K562 (cell line): ENCODE measurements around the gene PPM1N. TPM values are rescaled to one million over a fixed set of nuclear protein-coding genes. Genes with fewer than 3 reads are reported as not detected.

Experiments used
- FOXJ2 ChIP-seq: fragments of 200-800 bp; sonication (Bioruptor generic); IDR thresholded peaks from 2 replicates; pipeline ENCODE4 v1.6.1; 2016; ENCODE audit warnings: missing genetic modification characterization, missing compliant biosample characterization
- HMGN3 ChIP-seq: IDR thresholded peaks from 2 replicates; pipeline ENCODE4 v1.6.1; 2011; ENCODE audit warnings: borderline replicate concordance, low read depth, mild to moderate bottlenecking, mixed read lengths, low read length; ENCODE audit not compliant: insufficient read length; ENCODE audit errors: extremely low read depth
- KAT2B ChIP-seq: IDR thresholded peaks from one replicate; pipeline ENCODE4 v1.6.1; 2012; ENCODE audit warnings: low read depth, mild to moderate bottlenecking, control low read depth, inconsistent platforms, low read length, moderate library complexity
- LCOR ChIP-seq: sonication (generic); formaldehyde crosslinking; IDR thresholded peaks from 2 replicates; pipeline ENCODE4 v1.8.0; 2022; ENCODE audit warnings: mild to moderate bottlenecking, missing genetic modification reagents
- MIER1 ChIP-seq: fragments of 450-650 bp; IDR thresholded peaks from 2 replicates; pipeline ENCODE4 v1.6.1; 2016; ENCODE audit warnings: antibody characterized with exemption, mild to moderate bottlenecking, low read depth
- SMARCA4 ChIP-seq: fragments of 450-650 bp; IDR thresholded peaks from 2 replicates; pipeline ENCODE4 v1.6.1; 2016
- SOX6 ChIP-seq: fragments of 450-650 bp; IDR thresholded peaks from 2 replicates; pipeline ENCODE4 v1.6.1; 2014; ENCODE audit warnings: mild to moderate bottlenecking
- STAT5A ChIP-seq: IDR thresholded peaks from 2 replicates; pipeline ENCODE4 v1.6.1; 2012; ENCODE audit warnings: low read length, inconsistent platforms, borderline replicate concordance
- ZBTB1 ChIP-seq: sonication (generic); formaldehyde crosslinking; IDR thresholded peaks from 2 replicates; pipeline ENCODE4 v1.8.1; 2023; ENCODE audit warnings: missing genetic modification reagents, low read depth, mild to moderate bottlenecking, borderline replicate concordance
- polyA plus RNA-seq, 8 experiments: library from polyadenylated mRNA; depleted of rRNA in 4 of 8; stranded (reverse) in 5 of 8; unstranded in 3 of 8; fragments of >200 nt; fragmentation: Nextera tagmentation in 2 of 8; fragmentation: Illumina TruSeq in 1 of 8; extraction: Ambion mirVana in 2 of 8; extraction: Trizol in 1 of 8; gene quantifications; 2 replicates each; pipeline versions ENCODE4 v1.2.1 to v1.2.3, GENCODE V29; 2011 to 2014; ENCODE audit warnings: inconsistent platforms in 1 of 8, missing spikeins in 1 of 8
- total RNA-seq, 7 experiments: library from RNA; depleted of rRNA in 6 of 7; stranded (reverse); fragments of >200 nt in 6 of 7; fragmentation: Illumina TruSeq in 2 of 7; extraction: Trizol in 2 of 7; gene quantifications; 2 replicates each; pipeline versions ENCODE4 v1.2.1 to v1.2.3, GENCODE V29; 2011 to 2021; ENCODE audit warnings: low replicate concordance in 1 of 7
- TF ChIP-seq, protein P1 (sequence below): fragments of 450-650 bp; formaldehyde crosslinking; IDR thresholded peaks from 2 replicates; pipeline ENCODE4 v1.4.0; 2022; ENCODE audit warnings: missing genetic modification characterization
- TF ChIP-seq, protein P2 (sequence below), 2 experiments: fragments of 450-650 bp in 1 of 2; sonication (generic) in 1 of 2; formaldehyde crosslinking in 1 of 2; IDR thresholded peaks; 2 replicates each; pipeline versions ENCODE4 v1.7.1 to v1.9.0; 2016 to 2022; ENCODE audit warnings: inconsistent platforms in 1 of 2, mild to moderate bottlenecking in 1 of 2, missing genetic modification reagents in 1 of 2
- TF ChIP-seq, protein P3 (sequence below): sonication (generic); formaldehyde crosslinking; IDR thresholded peaks from 2 replicates; pipeline ENCODE4 v1.8.1; 2022; ENCODE audit warnings: missing genetic modification reagents
- TF ChIP-seq, protein P4 (sequence below): fragments of 250-450 bp; sonication (Bioruptor Pico); IDR thresholded peaks from 2 replicates; pipeline ENCODE4 v1.8.0; 2021; ENCODE audit warnings: mild to moderate bottlenecking, moderate library complexity

PPM1N gene
- total and polyA plus RNA-seq, 9 of the 15 experiments (the other 6 are each of a cell fraction or from before 2014, with no cell fraction given) = 4.5 to 15.6 (median 8.7) TPM

DNA sequence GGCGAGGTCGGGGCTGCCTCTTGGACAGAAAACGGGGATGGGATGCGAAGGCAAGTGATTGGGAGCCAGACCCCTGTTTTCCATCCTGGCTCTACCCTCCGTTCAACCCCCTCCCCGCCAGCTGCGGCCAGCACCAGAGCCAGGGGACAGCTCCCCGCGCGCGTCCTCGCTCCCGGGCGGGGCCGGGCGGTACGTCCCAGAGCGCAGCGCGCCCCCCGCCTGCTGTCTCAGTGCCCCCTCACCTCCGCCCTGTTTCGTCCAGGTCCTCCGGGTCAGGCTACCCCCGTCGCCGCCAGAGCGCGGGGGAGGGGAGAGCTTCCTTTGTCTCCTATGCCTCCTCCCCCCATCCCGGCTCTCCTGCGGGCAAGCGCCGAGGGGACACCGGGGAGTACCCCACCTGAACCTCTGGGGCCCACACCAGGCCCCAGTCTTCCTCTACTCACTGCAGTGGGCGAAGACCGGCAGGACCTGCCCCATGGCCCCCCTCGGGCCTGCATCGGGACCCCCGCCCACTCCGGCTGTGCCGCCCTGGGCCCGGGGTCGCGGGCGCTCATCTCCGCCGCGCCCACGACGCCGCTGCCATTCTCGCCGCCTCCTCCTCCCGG is 1.8 kb upstream of the PPM1N start (continued):
- TF ChIP-seq, protein P1, sequence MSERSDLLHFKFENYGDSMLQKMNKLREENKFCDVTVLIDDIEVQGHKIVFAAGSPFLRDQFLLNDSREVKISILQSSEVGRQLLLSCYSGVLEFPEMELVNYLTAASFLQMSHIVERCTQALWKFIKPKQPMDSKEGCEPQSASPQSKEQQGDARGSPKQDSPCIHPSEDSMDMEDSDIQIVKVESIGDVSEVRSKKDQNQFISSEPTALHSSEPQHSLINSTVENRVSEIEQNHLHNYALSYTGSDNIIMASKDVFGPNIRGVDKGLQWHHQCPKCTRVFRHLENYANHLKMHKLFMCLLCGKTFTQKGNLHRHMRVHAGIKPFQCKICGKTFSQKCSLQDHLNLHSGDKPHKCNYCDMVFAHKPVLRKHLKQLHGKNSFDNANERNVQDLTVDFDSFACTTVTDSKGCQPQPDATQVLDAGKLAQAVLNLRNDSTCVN (CRISPR knock-in tag) = no peak
- TF ChIP-seq, protein P2, sequence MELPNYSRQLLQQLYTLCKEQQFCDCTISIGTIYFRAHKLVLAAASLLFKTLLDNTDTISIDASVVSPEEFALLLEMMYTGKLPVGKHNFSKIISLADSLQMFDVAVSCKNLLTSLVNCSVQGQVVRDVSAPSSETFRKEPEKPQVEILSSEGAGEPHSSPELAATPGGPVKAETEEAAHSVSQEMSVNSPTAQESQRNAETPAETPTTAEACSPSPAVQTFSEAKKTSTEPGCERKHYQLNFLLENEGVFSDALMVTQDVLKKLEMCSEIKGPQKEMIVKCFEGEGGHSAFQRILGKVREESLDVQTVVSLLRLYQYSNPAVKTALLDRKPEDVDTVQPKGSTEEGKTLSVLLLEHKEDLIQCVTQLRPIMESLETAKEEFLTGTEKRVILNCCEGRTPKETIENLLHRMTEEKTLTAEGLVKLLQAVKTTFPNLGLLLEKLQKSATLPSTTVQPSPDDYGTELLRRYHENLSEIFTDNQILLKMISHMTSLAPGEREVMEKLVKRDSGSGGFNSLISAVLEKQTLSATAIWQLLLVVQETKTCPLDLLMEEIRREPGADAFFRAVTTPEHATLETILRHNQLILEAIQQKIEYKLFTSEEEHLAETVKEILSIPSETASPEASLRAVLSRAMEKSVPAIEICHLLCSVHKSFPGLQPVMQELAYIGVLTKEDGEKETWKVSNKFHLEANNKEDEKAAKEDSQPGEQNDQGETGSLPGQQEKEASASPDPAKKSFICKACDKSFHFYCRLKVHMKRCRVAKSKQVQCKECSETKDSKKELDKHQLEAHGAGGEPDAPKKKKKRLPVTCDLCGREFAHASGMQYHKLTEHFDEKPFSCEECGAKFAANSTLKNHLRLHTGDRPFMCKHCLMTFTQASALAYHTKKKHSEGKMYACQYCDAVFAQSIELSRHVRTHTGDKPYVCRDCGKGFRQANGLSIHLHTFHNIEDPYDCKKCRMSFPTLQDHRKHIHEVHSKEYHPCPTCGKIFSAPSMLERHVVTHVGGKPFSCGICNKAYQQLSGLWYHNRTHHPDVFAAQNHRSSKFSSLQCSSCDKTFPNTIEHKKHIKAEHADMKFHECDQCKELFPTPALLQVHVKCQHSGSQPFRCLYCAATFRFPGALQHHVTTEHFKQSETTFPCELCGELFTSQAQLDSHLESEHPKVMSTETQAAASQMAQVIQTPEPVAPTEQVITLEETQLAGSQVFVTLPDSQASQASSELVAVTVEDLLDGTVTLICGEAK (IDR thresholded peaks at IDR 0.05) = 0 out of 2 replicates have a peak, but pooled peaks have one; percentile 39
- TF ChIP-seq, protein P2 (CRISPR knock-in tag; IDR thresholded peaks at IDR 0.05) = no peak
- no peak; the same call in 1 of the 2 replicates for TF ChIP-seq SMARCA4
- peak; percentile 68 for TF ChIP-seq LCOR (CRISPR knock-in tag)
- TF ChIP-seq FOXJ2 = no peak
- TF ChIP-seq HMGN3 = peak; percentile 35
- TF ChIP-seq, protein P3, sequence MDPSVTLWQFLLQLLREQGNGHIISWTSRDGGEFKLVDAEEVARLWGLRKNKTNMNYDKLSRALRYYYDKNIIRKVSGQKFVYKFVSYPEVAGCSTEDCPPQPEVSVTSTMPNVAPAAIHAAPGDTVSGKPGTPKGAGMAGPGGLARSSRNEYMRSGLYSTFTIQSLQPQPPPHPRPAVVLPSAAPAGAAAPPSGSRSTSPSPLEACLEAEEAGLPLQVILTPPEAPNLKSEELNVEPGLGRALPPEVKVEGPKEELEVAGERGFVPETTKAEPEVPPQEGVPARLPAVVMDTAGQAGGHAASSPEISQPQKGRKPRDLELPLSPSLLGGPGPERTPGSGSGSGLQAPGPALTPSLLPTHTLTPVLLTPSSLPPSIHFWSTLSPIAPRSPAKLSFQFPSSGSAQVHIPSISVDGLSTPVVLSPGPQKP (CRISPR knock-in tag) = no peak
- TF ChIP-seq, protein P4, sequence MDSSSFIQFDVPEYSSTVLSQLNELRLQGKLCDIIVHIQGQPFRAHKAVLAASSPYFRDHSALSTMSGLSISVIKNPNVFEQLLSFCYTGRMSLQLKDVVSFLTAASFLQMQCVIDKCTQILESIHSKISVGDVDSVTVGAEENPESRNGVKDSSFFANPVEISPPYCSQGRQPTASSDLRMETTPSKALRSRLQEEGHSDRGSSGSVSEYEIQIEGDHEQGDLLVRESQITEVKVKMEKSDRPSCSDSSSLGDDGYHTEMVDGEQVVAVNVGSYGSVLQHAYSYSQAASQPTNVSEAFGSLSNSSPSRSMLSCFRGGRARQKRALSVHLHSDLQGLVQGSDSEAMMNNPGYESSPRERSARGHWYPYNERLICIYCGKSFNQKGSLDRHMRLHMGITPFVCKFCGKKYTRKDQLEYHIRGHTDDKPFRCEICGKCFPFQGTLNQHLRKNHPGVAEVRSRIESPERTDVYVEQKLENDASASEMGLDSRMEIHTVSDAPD (CRISPR knock-in tag) = no peak
- peak; percentile 96 for TF ChIP-seq MIER1
- peak; percentile 76 for TF ChIP-seq ZBTB1 (CRISPR knock-in tag)
- no peak for TF ChIP-seq KAT2B
- TF ChIP-seq SOX6 = no peak
- TF ChIP-seq STAT5A = no peak
